ENCODE data around the gene CCDC27. TPM values are rescaled to one million over a fixed set of nuclear protein-coding genes. Genes with fewer than 3 reads are reported as not detected.

The CCDC27 gene
- total and polyA plus RNA-seq, 2 of the 13 experiments (the other 11 are each of a cell fraction or from before 2014, with no cell fraction given): not detected

GRCh38 chr1:3733094-3733882 lies 19.0 kb upstream of the CCDC27 start (continued):
- TF ChIP-seq PBX2 (CRISPR knock-in tag; IDR thresholded peaks at IDR 0.05) (no peak), XBP1 (CRISPR knock-in tag; IDR thresholded peaks at IDR 0.05) (no peak), ZNF687 (CRISPR knock-in tag; IDR thresholded peaks at IDR 0.05) (peak; percentile 91), ARNTL (CRISPR knock-in tag; IDR thresholded peaks at IDR 0.05) (peak; percentile 61; the same call in 1 of the 2 replicates), ATAD3A (CRISPR knock-in tag; IDR thresholded peaks at IDR 0.05) (no peak), NFKBIZ (CRISPR knock-in tag; IDR thresholded peaks at IDR 0.05) (no peak), MIXL1 (CRISPR knock-in tag; IDR thresholded peaks at IDR 0.05) (peak; percentile 51; the same call in 1 of the 2 replicates), ZNF124 (CRISPR knock-in tag; IDR thresholded peaks at IDR 0.05) (peak; percentile 22; the same call in 1 of the 2 replicates), ZSCAN25 (CRISPR knock-in tag; IDR thresholded peaks at IDR 0.05) (0 out of 2 replicates have a peak, but pooled peaks have one; percentile 32), SIX4 (CRISPR knock-in tag; IDR thresholded peaks at IDR 0.05) (peak; percentile 77), ZNF772 (CRISPR knock-in tag; IDR thresholded peaks at IDR 0.05) (no peak), CBX5 (CRISPR knock-in tag; IDR thresholded peaks at IDR 0.05; ENCODE audit: borderline replicate concordance) (no peak), ZNF709 (CRISPR knock-in tag; IDR thresholded peaks at IDR 0.05) (no peak; the same call in 1 of the 2 replicates), ZNF75D (CRISPR knock-in tag; IDR thresholded peaks at IDR 0.05; ENCODE audit: borderline replicate concordance) (no peak), ATM (IDR thresholded peaks at IDR 0.05; ENCODE audit: borderline replicate concordance) (no peak), NFE2L1 (CRISPR knock-in tag; IDR thresholded peaks at IDR 0.05; ENCODE audit: borderline replicate concordance) (no peak), ZNF180 (CRISPR knock-in tag; IDR thresholded peaks at IDR 0.05; ENCODE audit: borderline replicate concordance, low read depth) (no peak), ARID5B (CRISPR knock-in tag; IDR thresholded peaks at IDR 0.05) (peak; percentile 62), TFAP4 (IDR thresholded peaks at IDR 0.05; ENCODE audit: borderline replicate concordance, low read depth) (peak; percentile 41; the same call in 1 of the 2 replicates), ZNF746 (CRISPR knock-in tag; IDR thresholded peaks at IDR 0.05) (0 out of 2 replicates have a peak, but pooled peaks have one; percentile 44), FOXC1 (CRISPR knock-in tag; IDR thresholded peaks at IDR 0.05; ENCODE audit: borderline replicate concordance) (no peak)
